IMR-90 (cell line): Measurements from ENCODE around the gene HMCN1. TPM values are rescaled to one million over a fixed set of nuclear protein-coding genes. Genes with fewer than 3 reads are reported as not detected.

Experiments
- ATAC-seq: fragments of 200-7000 bp; cut with Tn5 transposase; 2 replicates; pipeline ENCODE4 v1.9.1; 2020; ENCODE audit warnings: low read depth, mild to moderate bottlenecking, moderate library complexity
- BruUV-seq: library from RNA; stranded (reverse); fragments of 400-500 nt; replicated peaks from 2 replicates; lab custom pipeline; 2021; lab: Mats Ljungman, UMichigan
- CTCF ChIA-PET: fragments of 300-600 bp; formaldehyde crosslinking; extraction: SDS; loops from one replicate; lab custom pipeline; 2021; ENCODE audit warnings: antibody characterized with exemption; lab: Yijun Ruan, JAX
- POLR2A ChIA-PET: fragments of 300-600 bp; sonication (Branson Sonifier 250); formaldehyde crosslinking; loops from one replicate; lab custom pipeline; 2022; ENCODE audit warnings: antibody characterized with exemption; ENCODE audit not compliant: unreplicated experiment; lab: Charles Lee
- DNase-seq: peaks from one replicate; pipeline ENCODE4 v3.0.0; 2013
- H2AFZ ChIP-seq: replicated peaks from 2 replicates; pipeline ENCODE3; 2013; ENCODE audit warnings: low read length, mild to moderate bottlenecking; ENCODE audit not compliant: poor library complexity
- H2AK5ac ChIP-seq: 2 replicates; pipeline ENCODE4 v1.6.1; 2013; ENCODE audit warnings: low read depth, low read length, inconsistent platforms
- H2AK9ac ChIP-seq: replicated peaks from 2 replicates; pipeline ENCODE3; 2013; ENCODE audit warnings: mild to moderate bottlenecking, low read depth, low read length, moderate library complexity; ENCODE audit not compliant: poor library complexity
- H2BK120ac ChIP-seq: 2 replicates; pipeline ENCODE4 v1.6.1; 2013; ENCODE audit warnings: low read depth, low read length, inconsistent platforms
- H2BK15ac ChIP-seq: 3 replicates; pipeline ENCODE4 v1.6.1; 2013; ENCODE audit warnings: low read depth, low read length, inconsistent platforms
- H2BK20ac ChIP-seq: 2 replicates; pipeline ENCODE4 v1.6.1; 2013; ENCODE audit warnings: low read depth, mild to moderate bottlenecking, inconsistent platforms, low read length, moderate library complexity
- H2BK5ac ChIP-seq: 2 replicates; pipeline ENCODE4 v1.6.1; 2013; ENCODE audit warnings: mild to moderate bottlenecking, low read depth, low read length, inconsistent platforms; ENCODE audit not compliant: poor library complexity, severe bottlenecking
- H3K14ac ChIP-seq: replicated peaks from 2 replicates; pipeline ENCODE4 v1.6.1; 2013; ENCODE audit warnings: low read depth, low read length, inconsistent platforms
- H3K18ac ChIP-seq: 2 replicates; pipeline ENCODE4 v1.6.1; 2013; ENCODE audit warnings: low read depth, low read length, control low read depth
- H3K23ac ChIP-seq: 2 replicates; pipeline ENCODE4 v1.6.1; 2013; ENCODE audit warnings: low read depth, low read length, inconsistent platforms
- H3K27ac ChIP-seq: 2 replicates; pipeline ENCODE4 v1.5.1; 2013; ENCODE audit warnings: mild to moderate bottlenecking, control low read depth, low read length; ENCODE audit not compliant: insufficient read depth
- H3K27me3 ChIP-seq: 2 replicates; pipeline ENCODE4 v1.6.1; 2013; ENCODE audit warnings: low read length; ENCODE audit not compliant: control insufficient read depth, insufficient read depth
- H3K36me3 ChIP-seq: 2 replicates; pipeline ENCODE4 v1.6.1; 2013; ENCODE audit warnings: low read length, mixed read lengths; ENCODE audit not compliant: control insufficient read depth, insufficient read depth
- H3K4ac ChIP-seq: 2 replicates; pipeline ENCODE4 v1.6.1; 2013; ENCODE audit warnings: low read depth, low read length, inconsistent platforms
- H3K4me1 ChIP-seq: 2 replicates; pipeline ENCODE4 v1.6.1; 2013; ENCODE audit warnings: low read length, mixed read lengths; ENCODE audit not compliant: control insufficient read depth, insufficient read depth
- H3K4me2 ChIP-seq: 2 replicates; pipeline ENCODE4 v1.6.1; 2013; ENCODE audit warnings: low read depth, mild to moderate bottlenecking, control low read depth, low read length, moderate library complexity
- H3K4me3 ChIP-seq: 2 replicates; pipeline ENCODE4 v1.5.1; 2013; ENCODE audit warnings: low read depth, mild to moderate bottlenecking, control low read depth, low read length, moderate library complexity; ENCODE audit not compliant: insufficient read depth
- H3K56ac ChIP-seq: 2 replicates; pipeline ENCODE4 v1.6.1; 2013; ENCODE audit warnings: low read length, inconsistent platforms; ENCODE audit not compliant: insufficient read depth; ENCODE audit errors: extremely low read depth
- H3K79me1 ChIP-seq, 2 experiments: 2 replicates each; pipeline ENCODE4 v1.6.1; 2013; ENCODE audit warnings: low read length in 2 of 2, inconsistent platforms in 1 of 2, low read depth in 1 of 2
- H3K9ac ChIP-seq: 2 replicates; pipeline ENCODE4 v1.6.1; 2013; ENCODE audit warnings: low read depth, low read length, control low read depth
- H3K9me1 ChIP-seq: 2 replicates; pipeline ENCODE4 v1.6.1; 2013; ENCODE audit warnings: low read length, inconsistent platforms; ENCODE audit not compliant: insufficient read depth
- H3K9me3 ChIP-seq: 2 replicates; pipeline ENCODE4 v1.6.1; 2013; ENCODE audit warnings: low read length; ENCODE audit not compliant: control insufficient read depth, insufficient read depth
- H4K20me1 ChIP-seq: 2 replicates; pipeline ENCODE4 v1.6.1; 2013; ENCODE audit warnings: low read length, inconsistent platforms; ENCODE audit not compliant: insufficient read depth
- H4K5ac ChIP-seq: 2 replicates; pipeline ENCODE4 v1.6.1; 2013; ENCODE audit warnings: mild to moderate bottlenecking, low read depth, low read length, control low read depth
- H4K8ac ChIP-seq, 2 experiments: 2 replicates each; pipeline ENCODE4 v1.6.1; 2013; ENCODE audit warnings: low read depth in 2 of 2, low read length in 2 of 2, control low read depth in 1 of 2, inconsistent platforms in 1 of 2
- H4K91ac ChIP-seq: 2 replicates; pipeline ENCODE4 v1.6.1; 2013; ENCODE audit warnings: low read depth, low read length, inconsistent platforms; ENCODE audit not compliant: insufficient read depth
- FOS ChIP-seq: fragments of 150-350 bp; IDR thresholded peaks from 2 replicates; pipeline ENCODE4 v1.6.1; 2016; ENCODE audit warnings: low read depth, low read length
- MAFK ChIP-seq: IDR thresholded peaks from 2 replicates; pipeline ENCODE4 v1.6.1; 2012; ENCODE audit warnings: low read depth, low read length, improper control_type of control experiment
- NFE2L2 ChIP-seq: fragments of 150-350 bp; IDR thresholded peaks from 2 replicates; pipeline ENCODE4 v1.6.1; 2016; ENCODE audit warnings: low read depth, mild to moderate bottlenecking, low read length
- SMC3 ChIP-seq: fragments of 150-350 bp; IDR thresholded peaks from 2 replicates; pipeline ENCODE4 v1.6.1; 2016; ENCODE audit warnings: low read depth, mild to moderate bottlenecking, antibody characterized with exemption, low read length, moderate library complexity
- whole genome bisulfite sequencing, 2 experiments: methylation state at CpG; one replicate each; pipeline versions ENCODE4 v1.1.5 to v1.1.7; 2013; ENCODE audit warnings: missing lambda C conversion rate in 2 of 2; ENCODE audit not compliant: insufficient read length in 1 of 2; ENCODE audit errors: extremely low coverage in 2 of 2; 5-methylcytosine and 5-hydroxymethylcytosine counted together
- dilution Hi-C: fragments of 300-500 bp; cut with HindIII; formaldehyde crosslinking; loops from one replicate; pipeline ENCODE4 v1.14.3; 2018; ENCODE audit warnings: low sequenced_read_pairs; ENCODE audit not compliant: unreplicated experiment
- in situ Hi-C: fragments of 300-500 bp; cut with MboI; formaldehyde crosslinking; loops from 3 replicates; pipeline ENCODE4 v1.14.3; 2019; ENCODE audit warnings: low sequenced_read_pairs, inconsistent platforms, mixed read lengths
- intact Hi-C: fragments of 100-400 bp; cut with micrococcal nuclease; formaldehyde crosslinking; loops from 2 replicates; pipeline ENCODE4 v1.10.0; 2022
- polyA plus RNA-seq, 3 experiments: library from polyadenylated mRNA; depleted of rRNA; stranded (reverse); fragments of >200 nt; gene quantifications; 2 replicates each; pipeline ENCODE4 v1.2.3, GENCODE V29; 2012; ENCODE audit warnings: low replicate concordance in 1 of 3
- total RNA-seq: library from RNA; depleted of rRNA; stranded (reverse); fragments of >200 nt; gene quantifications from 2 replicates; pipeline ENCODE4 v1.2.3, GENCODE V29; 2012
- TF ChIP-seq, protein P1 (sequence below): conservative IDR thresholded peaks from 2 replicates; pipeline ENCODE4 v1.5.1; 2012; ENCODE audit warnings: mild to moderate bottlenecking, low read depth, low read length, improper control_type of control experiment
- TF ChIP-seq, protein P2 (sequence below): fragments of 150-350 bp; IDR thresholded peaks from 2 replicates; pipeline ENCODE4 v1.6.1; 2016; ENCODE audit warnings: low read depth, mild to moderate bottlenecking, low read length, moderate library complexity, borderline replicate concordance

Gene HMCN1
- total and polyA plus RNA-seq, 2 of the 4 experiments (the other 2 are of a cell fraction) = 6.1 to 11.7 TPM

- ChIA-PET POLR2A (no interaction called here), CTCF (interaction anchor here (0.9 kb wide), 1 partner anchor 9 kb away, joined by 3 read pairs; no protein-coding TSS in a partner anchor)
- Histone ChIP-seq H3K56ac (no peak overlapping the region), H2BK120ac (no peak overlapping the region), H3K9ac (no peak overlapping the region), H2AK9ac (no peak overlapping the region), H3K4me1 (no peaks in the 10 kb centered on the region; the same call in 1 of the 2 replicates), H3K18ac (no peak overlapping the region), H3K36me3 (no peaks in the 10 kb centered on the region; the same call in 1 of the 2 replicates), H2BK15ac (no peak overlapping the region), H4K20me1 (no peaks in the 10 kb centered on the region), H3K27ac (no peak overlapping the region), H3K14ac (no peak overlapping the region), H3K4me2 (no peak overlapping the region), H2BK5ac (no peak overlapping the region), H4K8ac (no peak overlapping the region), H3K9me1 (no peaks in the 10 kb centered on the region; the same call in 1 of the 2 replicates), H2AK5ac (no peak overlapping the region), H3K9me3 (no peaks in the 10 kb centered on the region), H2BK20ac (no peak overlapping the region), H3K79me1 (no peaks in the 10 kb centered on the region), H2AFZ (no peak overlapping the region), H3K27me3 (no peaks in the 10 kb centered on the region), H4K5ac (no peak overlapping the region), H3K23ac (no peak overlapping the region), H3K4me3 (no peak overlapping the region), H4K91ac (no peak overlapping the region), H3K4ac (no peak overlapping the region)
- intact Hi-C loops = no loop called here
- ATAC-seq = no peak
- no peak for TF ChIP-seq NFE2L2
- no peak for TF ChIP-seq FOS
- no peak for TF ChIP-seq SMC3
- TF ChIP-seq MAFK = no peak
- TF ChIP-seq, protein P1, sequence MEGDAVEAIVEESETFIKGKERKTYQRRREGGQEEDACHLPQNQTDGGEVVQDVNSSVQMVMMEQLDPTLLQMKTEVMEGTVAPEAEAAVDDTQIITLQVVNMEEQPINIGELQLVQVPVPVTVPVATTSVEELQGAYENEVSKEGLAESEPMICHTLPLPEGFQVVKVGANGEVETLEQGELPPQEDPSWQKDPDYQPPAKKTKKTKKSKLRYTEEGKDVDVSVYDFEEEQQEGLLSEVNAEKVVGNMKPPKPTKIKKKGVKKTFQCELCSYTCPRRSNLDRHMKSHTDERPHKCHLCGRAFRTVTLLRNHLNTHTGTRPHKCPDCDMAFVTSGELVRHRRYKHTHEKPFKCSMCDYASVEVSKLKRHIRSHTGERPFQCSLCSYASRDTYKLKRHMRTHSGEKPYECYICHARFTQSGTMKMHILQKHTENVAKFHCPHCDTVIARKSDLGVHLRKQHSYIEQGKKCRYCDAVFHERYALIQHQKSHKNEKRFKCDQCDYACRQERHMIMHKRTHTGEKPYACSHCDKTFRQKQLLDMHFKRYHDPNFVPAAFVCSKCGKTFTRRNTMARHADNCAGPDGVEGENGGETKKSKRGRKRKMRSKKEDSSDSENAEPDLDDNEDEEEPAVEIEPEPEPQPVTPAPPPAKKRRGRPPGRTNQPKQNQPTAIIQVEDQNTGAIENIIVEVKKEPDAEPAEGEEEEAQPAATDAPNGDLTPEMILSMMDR = no peak
- TF ChIP-seq, protein P2, sequence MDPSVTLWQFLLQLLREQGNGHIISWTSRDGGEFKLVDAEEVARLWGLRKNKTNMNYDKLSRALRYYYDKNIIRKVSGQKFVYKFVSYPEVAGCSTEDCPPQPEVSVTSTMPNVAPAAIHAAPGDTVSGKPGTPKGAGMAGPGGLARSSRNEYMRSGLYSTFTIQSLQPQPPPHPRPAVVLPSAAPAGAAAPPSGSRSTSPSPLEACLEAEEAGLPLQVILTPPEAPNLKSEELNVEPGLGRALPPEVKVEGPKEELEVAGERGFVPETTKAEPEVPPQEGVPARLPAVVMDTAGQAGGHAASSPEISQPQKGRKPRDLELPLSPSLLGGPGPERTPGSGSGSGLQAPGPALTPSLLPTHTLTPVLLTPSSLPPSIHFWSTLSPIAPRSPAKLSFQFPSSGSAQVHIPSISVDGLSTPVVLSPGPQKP = no peak
- DNase-seq = no peak
- WGBS, 2 experiments = no CpG with 5 or more reads among the region's 2 CpGs
- no TSS peak for BruUV-seq
- in situ Hi-C loops = no loop called here
- dilution Hi-C loops = no loop called here
These were observed 412.8 kb downstream of the HMCN1 start for GRCh38 chr1:186146974-186147373.
